H1 (cell line): ENCODE results near the gene CGB7. TPM values are rescaled to one million over a fixed set of nuclear protein-coding genes. Genes with fewer than 3 reads are reported as not detected.

ENCODE experiments used
- CTCF ChIA-PET: fragments of 300-600 bp; sonication (Branson Sonifier 250); formaldehyde crosslinking; loops from one replicate; lab custom pipeline; 2021; ENCODE audit not compliant: partially characterized antibody; lab: Charles Lee
- POLR2A ChIA-PET: fragments of 300-600 bp; sonication (Branson Sonifier 250); formaldehyde crosslinking; loops from one replicate; lab custom pipeline; 2021; ENCODE audit warnings: inconsistent platforms; ENCODE audit not compliant: partially characterized antibody; lab: Charles Lee
- DNase-seq, 2 experiments: peaks; one replicate each; pipeline versions ENCODE4 v3.0.0 to v3.0.0-alpha.2; 2010 to 2022; ENCODE audit warnings: low spot score in 2 of 2, low read depth in 1 of 2, mixed read lengths in 1 of 2
- FAIRE-seq: peaks from 2 replicates; lab custom pipeline; 2011; peaks lifted over from hg19 to GRCh38; lab: Jason Lieb, UNC
- H2AFZ ChIP-seq: 2 replicates; pipeline ENCODE4 v1.8.1; 2012; ENCODE audit warnings: low read length, inconsistent platforms
- H2AK5ac ChIP-seq: 2 replicates; pipeline ENCODE4 v1.6.1; 2013; ENCODE audit warnings: low read depth, low read length
- H2BK120ac ChIP-seq: replicated peaks from 2 replicates; pipeline ENCODE3; 2013; ENCODE audit warnings: low read depth, low read length, inconsistent platforms
- H2BK12ac ChIP-seq: 2 replicates; pipeline ENCODE4 v1.6.1; 2013; ENCODE audit warnings: low read depth, low read length
- H2BK15ac ChIP-seq: 2 replicates; pipeline ENCODE4 v1.6.1; 2013; ENCODE audit warnings: low read length
- H2BK20ac ChIP-seq: 2 replicates; pipeline ENCODE4 v1.6.1; 2013; ENCODE audit warnings: low read length
- H2BK5ac ChIP-seq: 2 replicates; pipeline ENCODE4 v1.6.1; 2013; ENCODE audit warnings: low read depth, low read length
- H3K14ac ChIP-seq: 2 replicates; pipeline ENCODE4 v1.6.1; 2013; ENCODE audit warnings: inconsistent platforms; ENCODE audit not compliant: insufficient read length
- H3K18ac ChIP-seq: 2 replicates; pipeline ENCODE4 v1.6.1; 2013; ENCODE audit warnings: low read length; ENCODE audit errors: extremely low read depth
- H3K23ac ChIP-seq: 2 replicates; pipeline ENCODE4 v1.6.1; 2013; ENCODE audit warnings: inconsistent platforms; ENCODE audit not compliant: insufficient read length
- H3K23me2 ChIP-seq: 2 replicates; pipeline ENCODE4 v1.6.1; 2013; ENCODE audit warnings: low read depth, low read length
- H3K27ac ChIP-seq: 2 replicates; pipeline ENCODE4 v1.6.1; 2011; ENCODE audit warnings: low read depth, low read length, inconsistent platforms
- H3K27me3 ChIP-seq, 4 experiments: replicated peaks in 1 of 4; 1 replicate in 1 of 4; 2 replicates in 3 of 4; pipeline versions ENCODE4 v1.6.1 to v1.8.1; 2011 to 2013; ENCODE audit warnings: low read length in 3 of 4, mild to moderate bottlenecking in 3 of 4, inconsistent platforms in 2 of 4, mixed read lengths in 2 of 4, moderate library complexity in 1 of 4; ENCODE audit not compliant: control insufficient read depth in 3 of 4, insufficient read depth in 3 of 4; ENCODE audit errors: extremely low read depth in 1 of 4
- H3K36me3 ChIP-seq, 4 experiments: 2 replicates each; pipeline versions ENCODE4 v1.6.1 to v1.8.1; 2011 to 2013; ENCODE audit warnings: mild to moderate bottlenecking in 4 of 4, low read length in 3 of 4, moderate library complexity in 2 of 4, control low read depth in 1 of 4, inconsistent platforms in 1 of 4; ENCODE audit not compliant: insufficient read depth in 4 of 4, control insufficient read depth in 2 of 4
- H3K4ac ChIP-seq: replicated peaks from 2 replicates; pipeline ENCODE3; 2013; ENCODE audit warnings: low read length, low read depth, mixed read lengths, inconsistent platforms; ENCODE audit not compliant: insufficient read length
- H3K4me1 ChIP-seq, 4 experiments: replicated peaks in 1 of 4; 1 replicate in 1 of 4; 2 replicates in 3 of 4; pipeline versions ENCODE4 v1.6.1 to v1.8.1; 2011 to 2013; ENCODE audit warnings: low read length in 3 of 4, inconsistent platforms in 2 of 4, mixed read lengths in 1 of 4; ENCODE audit not compliant: insufficient read depth in 4 of 4, control insufficient read depth in 3 of 4
- H3K4me2 ChIP-seq, 2 experiments: 2 replicates each; pipeline versions ENCODE4 v1.6.1 to v1.8.1; 2011 to 2013; ENCODE audit warnings: low read depth in 2 of 2, low read length in 2 of 2, control low read depth in 1 of 2, inconsistent platforms in 1 of 2, mild to moderate bottlenecking in 1 of 2; ENCODE audit not compliant: insufficient read depth in 1 of 2
- H3K4me3 ChIP-seq, 4 experiments: fragments of 200-600, 300-600 bp in 1 of 4; sonication (generic), shearing (Covaris generic), sonication (Bioruptor Twin) in 1 of 4; 2 replicates each; pipeline versions ENCODE4 v1.5.1 to v1.8.1; 2011 to 2016; ENCODE audit warnings: low read length in 4 of 4, low read depth in 3 of 4, control low read depth in 2 of 4, inconsistent platforms in 2 of 4, mild to moderate bottlenecking in 2 of 4, mixed read lengths in 1 of 4, moderate library complexity in 1 of 4; ENCODE audit not compliant: insufficient read depth in 2 of 4; ENCODE audit errors: extremely low read depth in 1 of 4
- H3K56ac ChIP-seq: replicated peaks from 2 replicates; pipeline ENCODE3; 2013; ENCODE audit warnings: low read depth, mild to moderate bottlenecking, mixed read lengths, low read length, inconsistent platforms; ENCODE audit not compliant: insufficient read length
- H3K79me1 ChIP-seq: 2 replicates; pipeline ENCODE4 v1.6.1; 2013; ENCODE audit warnings: low read depth, low read length, control low read depth
- H3K79me2 ChIP-seq, 2 experiments: 2 replicates each; pipeline versions ENCODE4 v1.6.1 to v1.8.1; 2012 to 2013; ENCODE audit warnings: low read length in 2 of 2, mild to moderate bottlenecking in 2 of 2, inconsistent platforms in 1 of 2; ENCODE audit not compliant: insufficient read depth in 2 of 2, control insufficient read depth in 1 of 2
- H3K9ac ChIP-seq, 4 experiments: replicated peaks in 1 of 4; 1 replicate in 1 of 4; 2 replicates in 3 of 4; pipeline versions ENCODE4 v1.6.1 to v1.8.1; 2011 to 2013; ENCODE audit warnings: low read depth in 3 of 4, low read length in 3 of 4, control low read depth in 2 of 4, mild to moderate bottlenecking in 2 of 4, moderate library complexity in 2 of 4, inconsistent platforms in 1 of 4; ENCODE audit errors: extremely low read depth in 1 of 4
- H3K9me3 ChIP-seq, 2 experiments: 2 replicates each; pipeline versions ENCODE4 v1.6.1 to v1.8.1; 2012 to 2013; ENCODE audit warnings: mild to moderate bottlenecking in 2 of 2, moderate library complexity in 2 of 2, control low read depth in 1 of 2, inconsistent platforms in 1 of 2, low read depth in 1 of 2, low read length in 1 of 2, mixed read lengths in 1 of 2; ENCODE audit not compliant: insufficient read depth in 2 of 2
- H4K20me1 ChIP-seq, 2 experiments: replicated peaks in 1 of 2; 2 replicates each; pipeline versions ENCODE3 to v1.8.1; 2011 to 2013; ENCODE audit warnings: inconsistent platforms in 2 of 2, low read length in 2 of 2, mild to moderate bottlenecking in 1 of 2; ENCODE audit not compliant: insufficient read depth in 2 of 2, control insufficient read depth in 1 of 2
- H4K5ac ChIP-seq: 2 replicates; pipeline ENCODE4 v1.6.1; 2013; ENCODE audit warnings: low read length, low read depth, mixed read lengths, inconsistent platforms; ENCODE audit not compliant: insufficient read length
- H4K8ac ChIP-seq: 2 replicates; pipeline ENCODE4 v1.8.0; 2013; ENCODE audit warnings: mild to moderate bottlenecking, moderate library complexity, low read length, inconsistent platforms; ENCODE audit not compliant: insufficient read depth; ENCODE audit errors: extremely low read depth
- H4K91ac ChIP-seq: replicated peaks from 2 replicates; pipeline ENCODE3; 2013; ENCODE audit warnings: low read length, mixed read lengths, inconsistent platforms; ENCODE audit not compliant: insufficient read length
- KDM4A ChIP-seq: IDR thresholded peaks from one replicate; pipeline ENCODE4 v1.7.1; 2012; ENCODE audit warnings: low read depth, mild to moderate bottlenecking, moderate library complexity, low read length, inconsistent platforms; ENCODE audit not compliant: severe bottlenecking
- SP1 ChIP-seq: IDR thresholded peaks from 2 replicates; pipeline ENCODE4 v1.6.1; 2011; ENCODE audit warnings: low read depth, low read length
- WGBS, 2 experiments: shearing (Covaris generic) in 1 of 2; methylation state at CpG; one replicate each; pipeline versions ENCODE4 v1.1.6 to v1.1.7; 2013 to 2015; ENCODE audit warnings: low lambda C conversion rate in 2 of 2, mixed read lengths in 2 of 2, inconsistent platforms in 1 of 2, low coverage in 1 of 2, missing lambda C conversion rate in 1 of 2; ENCODE audit not compliant: insufficient replicate concordance in 2 of 2, insufficient coverage in 1 of 2, insufficient read length in 1 of 2; ENCODE audit errors: extremely low coverage in 1 of 2, missing lambda C conversion rate in 1 of 2; 5-methylcytosine and 5-hydroxymethylcytosine counted together
- polyA plus RNA-seq, 7 experiments: library from polyadenylated mRNA; depleted of rRNA in 3 of 7; stranded (reverse) in 5 of 7; unstranded in 2 of 7; fragments of >200 nt in 5 of 7; fragments of 200-250 nt in 2 of 7; gene quantifications; 1 replicate in 5 of 7; 2 replicates in 1 of 7; 4 replicates in 1 of 7; pipeline versions ENCODE4 v1.2.1 to v1.2.3, GENCODE V29; 2011 to 2013; ENCODE audit warnings: missing spikeins in 2 of 7, mixed read lengths in 2 of 7
- total RNA-seq: library from RNA; stranded (reverse); fragmentation: NEBNext Ultra II Directional; extraction: Animal tissue kit (Norgen Biotek cat#: 25700); gene quantifications from 2 replicates; pipeline ENCODE4 v1.2.1, GENCODE V29; 2021

Gene CGB7
- total and polyA plus RNA-seq, 2 of the 8 experiments (the other 6 are each of a cell fraction or from before 2014, with no cell fraction given), result 1.2 to 2.2 TPM

DNA sequence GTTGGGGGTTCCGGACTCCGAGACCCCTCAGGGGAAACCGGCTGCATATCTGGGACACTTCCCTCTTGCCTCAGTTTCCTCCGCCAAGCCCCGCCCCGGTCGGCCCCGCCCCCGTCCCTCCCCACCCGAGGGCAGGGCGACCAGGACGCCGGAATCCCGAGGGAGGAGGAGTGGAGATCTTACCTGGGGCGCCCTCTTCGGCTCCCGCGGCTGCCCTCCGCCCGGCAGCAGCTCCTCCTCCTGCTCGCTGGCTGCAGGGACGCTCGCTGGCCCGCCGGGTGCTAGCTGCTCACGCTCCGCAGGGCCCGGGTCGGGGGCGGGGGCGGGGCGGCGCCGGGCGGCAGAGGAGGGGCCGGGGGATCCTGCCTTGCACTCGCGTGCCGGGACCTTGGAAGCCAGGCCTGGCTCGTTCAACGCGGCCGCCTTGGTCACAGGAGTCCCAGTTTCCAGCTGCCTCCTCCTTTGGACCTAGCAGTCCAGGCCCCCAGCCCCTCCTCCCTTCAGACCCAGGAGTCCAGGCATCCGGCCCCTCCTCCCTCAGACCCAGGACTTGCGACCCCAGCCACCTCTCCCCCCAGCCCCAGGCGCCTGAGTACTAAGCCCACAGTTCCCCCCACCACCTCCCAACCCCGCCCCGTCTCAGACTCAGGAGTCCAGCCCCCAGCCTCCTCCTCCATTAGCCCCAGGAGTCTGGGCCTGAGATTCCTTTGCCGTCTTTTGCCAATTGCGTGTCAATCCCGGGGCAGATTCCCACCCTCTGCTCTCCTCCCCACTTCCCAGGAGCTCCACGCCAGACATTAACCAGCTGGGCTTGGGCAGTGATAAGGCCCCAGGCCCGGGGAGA is 7.4 kb upstream of the CGB7 start, which contains the start of gene NTF4:
TSS of gene NTF4 (minus strand) at position 51 of the 844 bp plus-strand sequence. CDS start 2,821 bp downstream, outside the sequence.
- H3K27me3 ChIP-seq, result peaks cover under 1 to 43% (median 36%) of the 10 kb centered on the region in 4 experiments
- FAIRE-seq, result no peak
- peak within 1 kb of the TSS; percentile 28 to 61 (median 31) for H3K4me3 ChIP-seq
- H2AK5ac ChIP-seq, result no peak within 1 kb of the TSS
- H3K4me2 ChIP-seq, result peak within 1 kb of the TSS; percentile 88 to 90
- no peak within 1 kb of the TSS for H2BK15ac ChIP-seq
- H3K9me3 ChIP-seq, result no peaks in the 10 kb centered on the region
- H4K5ac ChIP-seq, result peak within 1 kb of the TSS; percentile 66
- H4K20me1 ChIP-seq, result no peaks in the 10 kb centered on the region
- 0 out of 2 replicates have a peak within 1 kb of the TSS, but pooled peaks have one; percentile 17 for H2AFZ ChIP-seq
- H4K91ac ChIP-seq, result peak within 1 kb of the TSS; percentile 59
- H3K4me1 ChIP-seq, result peaks cover 0 to 22% (median 17%) of the 10 kb centered on the region in 4 experiments; a peak in 6 of 7 replicates
- no peak within 1 kb of the TSS; the same call in none of the 2 replicates for H4K8ac ChIP-seq
- H3K14ac ChIP-seq, result no peak within 1 kb of the TSS
- no peak within 1 kb of the TSS for H3K23ac ChIP-seq
- ChIA-PET CTCF (interaction anchor here (0.6 to 1.8 kb wide), 8 partner anchors 10 to 415 kb away, joined by 3 to 7 read pairs (median 4); partner anchors contain the start of genes GYS1 and RUVBL2), POLR2A (interaction anchor here (0.9 to 1.5 kb wide), 3 partner anchors 13 to 53 kb away, joined by 3 read pairs; no protein-coding TSS in a partner anchor)
- no peak within 1 kb of the TSS for H3K4ac ChIP-seq
- no peaks in the 10 kb centered on the region for H3K36me3 ChIP-seq
- no peak within 1 kb of the TSS for H2BK20ac ChIP-seq
- DNase-seq, result peak in 1 of 2 experiments; percentile 78
- H3K27ac ChIP-seq, result no peak within 1 kb of the TSS
- peak within 1 kb of the TSS; percentile 85 for H3K18ac ChIP-seq
- peaks cover 8% of the 10 kb centered on the region for H3K23me2 ChIP-seq
- H3K79me1 ChIP-seq, result no peaks in the 10 kb centered on the region
- peak within 1 kb of the TSS; percentile 50; the same call in 1 of the 2 replicates for H2BK12ac ChIP-seq
- H2BK5ac ChIP-seq, result no peak within 1 kb of the TSS; the same call in 1 of the 2 replicates
- peak within 1 kb of the TSS in 1 of 4 experiments; percentile 28; a peak in 1 of 7 replicates for H3K9ac ChIP-seq
- TF ChIP-seq SP1 (no peak), KDM4A (peak; percentile 38)
- no peak within 1 kb of the TSS for H3K56ac ChIP-seq
- no peaks in the 10 kb centered on the region for H3K79me2 ChIP-seq
- H2BK120ac ChIP-seq, result no peak within 1 kb of the TSS
- 4% methylated on average over 9 of the region's 53 CpGs; no CpG with 5 or more reads in 1 of the 2 experiments for WGBS, 2 experiments
